HL-60/S4 treated with retinoic acid at 250 ng/mL for 4 days and 3 days (cell line): ENCODE measurements around the gene EIF4A3.

Source experiments
- in situ Hi-C: fragments of 300-500 bp; cut with MboI; formaldehyde crosslinking; loops from 2 replicates; pipeline ENCODE4 v1.7.0; 2022; ENCODE audit warnings: low sequenced_read_pairs

Gene EIF4A3

GRCh38 chr17:80147035-80147822 lies at the start of gene EIF4A3:
TSS of gene EIF4A3 (minus strand) at chr17:80147128. CDS start at chr17:80146961, 167 bp downstream.
- in situ Hi-C loops: no loop called here

- in situ Hi-C loops: no loop called here
Measured at GRCh38 chr17:80196652-80197051, 49.7 kb upstream of the EIF4A3 start.

- in situ Hi-C loops: no loop called here
Measured at GRCh38 chr17:80195671-80196529, 49.0 kb upstream of the EIF4A3 start.

GRCh38 chr17:80195141-80195540 lies 48.2 kb upstream of the EIF4A3 start:
- in situ Hi-C loops: no loop called here

- in situ Hi-C loops: no loop called here
Measured at GRCh38 chr17:80191865-80192661, 45.1 kb upstream of the EIF4A3 start.

GRCh38 chr17:80191192-80191591 lies 44.3 kb upstream of the EIF4A3 start:
- in situ Hi-C loops: no loop called here

- in situ Hi-C loops: no loop called here
Measured at GRCh38 chr17:80190716-80191115, 43.8 kb upstream of the EIF4A3 start.

GRCh38 chr17:80189611-80190010 lies 42.7 kb upstream of the EIF4A3 start:
- in situ Hi-C loops: no loop called here

GRCh38 chr17:80187515-80187941 lies 40.6 kb upstream of the EIF4A3 start:
- in situ Hi-C loops: no loop called here

GRCh38 chr17:80187090-80187489 lies 40.2 kb upstream of the EIF4A3 start:
- in situ Hi-C loops: no loop called here

GRCh38 chr17:80185968-80186367 lies 39.0 kb upstream of the EIF4A3 start:
- in situ Hi-C loops: no loop called here

- in situ Hi-C loops: no loop called here
Measured at GRCh38 chr17:80184423-80184714, 37.4 kb upstream of the EIF4A3 start.

GRCh38 chr17:80183581-80184422 lies 36.9 kb upstream of the EIF4A3 start:
- in situ Hi-C loops: no loop called here

- in situ Hi-C loops: no loop called here
Measured at GRCh38 chr17:80182845-80183223, 35.9 kb upstream of the EIF4A3 start.

GRCh38 chr17:80182118-80182844 lies 35.4 kb upstream of the EIF4A3 start:
- in situ Hi-C loops: no loop called here

GRCh38 chr17:80181431-80181830 lies 34.5 kb upstream of the EIF4A3 start:
- in situ Hi-C loops: no loop called here

- in situ Hi-C loops: no loop called here
Measured at GRCh38 chr17:80180192-80180591, 33.3 kb upstream of the EIF4A3 start.

GRCh38 chr17:80177986-80178595 lies 31.2 kb upstream of the EIF4A3 start:
- in situ Hi-C loops: no loop called here

- in situ Hi-C loops: no loop called here
Measured at GRCh38 chr17:80176757-80177156, 29.8 kb upstream of the EIF4A3 start.
